GM12874 (cell line): ENCODE data around the gene PTGS2.

Experiments used
- CTCF ChIP-seq: IDR thresholded peaks from 2 replicates; pipeline ENCODE4 v1.5.1; 2011; ENCODE audit warnings: low read depth, mild to moderate bottlenecking, control low read depth, low read length, moderate library complexity; ENCODE audit not compliant: insufficient read depth

Gene PTGS2

GRCh38 chr1:186680245-186681061, at the start of gene PTGS2:
TSS of gene PTGS2 (minus strand) at chr1:186680423. CDS start at chr1:186680290, 133 bp downstream.
- TF ChIP-seq CTCF, result peak; percentile 18; the same call in 1 of the 2 replicates

- peak; percentile 50 for TF ChIP-seq CTCF
Observed at GRCh38 chr1:186722711-186723309, 42.6 kb upstream of the PTGS2 start.

- TF ChIP-seq CTCF, result no peak
Observed at GRCh38 chr1:186717286-186717685, 37.1 kb upstream of the PTGS2 start.

- no peak for TF ChIP-seq CTCF
Observed at GRCh38 chr1:186715887-186716809, 35.9 kb upstream of the PTGS2 start.

- no peak for TF ChIP-seq CTCF
Observed at GRCh38 chr1:186710696-186711095, 30.5 kb upstream of the PTGS2 start.

- TF ChIP-seq CTCF, result no peak
Observed at GRCh38 chr1:186708694-186709097, 28.5 kb upstream of the PTGS2 start.

- TF ChIP-seq CTCF, result no peak
Observed at GRCh38 chr1:186703209-186703766, 23.1 kb upstream of the PTGS2 start.
